Measurements from ENCODE around the gene ALPG.
"Not testable (repeated sequence)": the region's sequence is repeated elsewhere in the genome, so short reads cannot be mapped to it uniquely, and the experiment has no call there.

ALPG gene

GRCh38 chr2:232440220-232441018 is 33.8 kb downstream of the ALPG start:
- peak in 50 of 56 donors; percentile 10 to 90 (median 61) for DNase-seq

GRCh38 chr2:232441147-232441651 is 34.6 kb downstream of the ALPG start:
- DNase-seq: no peak

GRCh38 chr2:232441922-232442321 is 35.3 kb downstream of the ALPG start:
- not testable (repeated sequence) for DNase-seq

- not testable (repeated sequence) for DNase-seq
Observed at GRCh38 chr2:232442431-232442830, 35.8 kb downstream of the ALPG start.

GRCh38 chr2:232443047-232443446 is 36.4 kb downstream of the ALPG start:
- not testable (repeated sequence) for DNase-seq

GRCh38 chr2:232443669-232444408 is 37.2 kb downstream of the ALPG start:
- DNase-seq: not testable (repeated sequence)

GRCh38 chr2:232444409-232445148 is 37.9 kb downstream of the ALPG start:
- peak in 8 of 56 donors; percentile 4 to 36 (median 9) for DNase-seq

GRCh38 chr2:232445149-232445885 is 38.7 kb downstream of the ALPG start:
- not testable (repeated sequence) for DNase-seq

- not testable (repeated sequence) for DNase-seq
Observed at GRCh38 chr2:232446266-232446777, 39.7 kb downstream of the ALPG start.

- no peak for DNase-seq
Observed at GRCh38 chr2:232447091-232447620, 40.5 kb downstream of the ALPG start.

- DNase-seq: peak in 23 of 56 donors; percentile 19 to 80 (median 40)
Observed at GRCh38 chr2:232447638-232448303, 41.1 kb downstream of the ALPG start.

GRCh38 chr2:232448304-232448690 is 41.7 kb downstream of the ALPG start:
- peak in 7 of 56 donors; percentile 30 to 70 (median 55) for DNase-seq

- no peak for DNase-seq
Observed at GRCh38 chr2:232449964-232450363, 43.3 kb downstream of the ALPG start.

- DNase-seq: not testable (repeated sequence)
Observed at GRCh38 chr2:232451645-232452044, 45.0 kb downstream of the ALPG start.

GRCh38 chr2:232454630-232455029 is 48.0 kb downstream of the ALPG start:
- DNase-seq: no peak

- no peak for DNase-seq
Observed at GRCh38 chr2:232455426-232456255, 49.0 kb downstream of the ALPG start, which contains the start of gene ALPI. TSS of gene ALPI (plus strand) at chr2:232456153. CDS start at chr2:232456200, 47 bp downstream.

GRCh38 chr2:232456296-232457120 is 49.9 kb downstream of the ALPG start:
- DNase-seq: no peak
